ENCODE results near the gene NCKIPSD.

NCKIPSD gene

DNA sequence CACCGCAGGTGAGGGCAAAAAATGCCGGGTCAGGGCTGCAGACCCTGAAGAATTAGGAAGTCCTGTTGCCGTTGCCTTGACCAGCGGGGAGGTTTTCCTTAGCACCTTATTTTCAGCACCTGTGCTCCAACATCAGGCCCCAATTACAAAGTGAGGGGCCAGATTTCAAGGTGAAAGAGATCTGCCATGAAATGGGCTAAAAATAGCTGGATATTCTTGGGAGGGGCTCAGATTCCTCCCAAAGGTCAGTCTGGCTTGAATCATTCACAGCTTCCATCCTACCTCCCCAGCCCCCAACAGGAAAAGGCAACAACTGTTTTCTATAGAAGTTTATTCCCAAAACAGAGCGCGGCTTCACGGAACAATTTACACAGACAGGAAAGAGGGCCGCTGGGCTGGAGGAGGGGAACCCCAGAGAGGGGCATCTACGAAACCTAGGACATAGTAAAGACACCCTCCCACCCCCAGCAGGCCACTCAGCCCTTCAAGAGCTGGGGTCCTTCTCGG, 49.5 kb downstream of the NCKIPSD start:
- H3K4me1 ChIP-seq (ENCODE audit: control insufficient read depth, insufficient read depth, low read length) = no peaks in the 10 kb centered on the region

GRCh38 chr3:48635222-48636021, 50.3 kb downstream of the NCKIPSD start, which contains the start of gene SLC26A6:
SLC26A6 (minus strand) TSS chr3:48635461; CDS start chr3:48635393, 68 bp downstream.
- peak within 1 kb of the TSS; percentile 75 for H3K4me3 ChIP-seq (ENCODE audit: low read depth, low read length)
- H3K9me3 ChIP-seq (ENCODE audit: control insufficient read depth, insufficient read depth, low read depth, low read length) = no peaks in the 10 kb centered on the region
- no peaks in the 10 kb centered on the region for H3K4me1 ChIP-seq (ENCODE audit: control insufficient read depth, insufficient read depth, low read length)
- H3K36me3 ChIP-seq (ENCODE audit: control insufficient read depth in 2 of 2, insufficient read depth in 1 of 2, low read length in 2 of 2) = peaks cover 0 to 35% of the 10 kb centered on the region in 2 experiments; a peak in 1 of 3 replicates
- ChIA-PET POLR2A (interaction anchor here (0.6 to 2.5 kb wide), 13 partner anchors 11 to 305 kb away, joined by 3 to 13 read pairs (median 4); partner anchors contain the start of genes CELSR3, PFKFB4, TMEM89 and UQCRC1), CTCF (interaction anchor here (0.5 to 2.7 kb wide), 27 partner anchors 9 to 915 kb away, joined by 3 to 14 read pairs (median 3); partner anchors contain the start of genes CCDC51, CELSR3 and UQCRC1)
- H3K27ac ChIP-seq (ENCODE audit: extremely low read depth, low read depth, low read length) = peak within 1 kb of the TSS; percentile 55; the same call in 1 of the 2 replicates
- TF ChIP-seq ZNF747 (tag by site-specific recombination; IDR thresholded peaks at IDR 0.05) = no peak
- 0 out of 2 replicates have a peak, but pooled peaks have one; percentile 12 for TF ChIP-seq ZNF391 (tag by site-specific recombination; IDR thresholded peaks at IDR 0.05; ENCODE audit: borderline replicate concordance, low read depth)
- no peak for TF ChIP-seq ZNF24 (tag by site-specific recombination; IDR thresholded peaks at IDR 0.05)
- peak; percentile 61 for TF ChIP-seq KLF10 (tag by site-specific recombination; IDR thresholded peaks at IDR 0.05)
- no peak for TF ChIP-seq ZNF248 (tag by site-specific recombination; IDR thresholded peaks at IDR 0.05)
- peak; percentile 21; the same call in 1 of the 2 replicates for TF ChIP-seq SP7 (tag by site-specific recombination; IDR thresholded peaks at IDR 0.05)
- TF ChIP-seq ZNF704 (tag by site-specific recombination; IDR thresholded peaks at IDR 0.05) = no peak
- TF ChIP-seq, protein P1, sequence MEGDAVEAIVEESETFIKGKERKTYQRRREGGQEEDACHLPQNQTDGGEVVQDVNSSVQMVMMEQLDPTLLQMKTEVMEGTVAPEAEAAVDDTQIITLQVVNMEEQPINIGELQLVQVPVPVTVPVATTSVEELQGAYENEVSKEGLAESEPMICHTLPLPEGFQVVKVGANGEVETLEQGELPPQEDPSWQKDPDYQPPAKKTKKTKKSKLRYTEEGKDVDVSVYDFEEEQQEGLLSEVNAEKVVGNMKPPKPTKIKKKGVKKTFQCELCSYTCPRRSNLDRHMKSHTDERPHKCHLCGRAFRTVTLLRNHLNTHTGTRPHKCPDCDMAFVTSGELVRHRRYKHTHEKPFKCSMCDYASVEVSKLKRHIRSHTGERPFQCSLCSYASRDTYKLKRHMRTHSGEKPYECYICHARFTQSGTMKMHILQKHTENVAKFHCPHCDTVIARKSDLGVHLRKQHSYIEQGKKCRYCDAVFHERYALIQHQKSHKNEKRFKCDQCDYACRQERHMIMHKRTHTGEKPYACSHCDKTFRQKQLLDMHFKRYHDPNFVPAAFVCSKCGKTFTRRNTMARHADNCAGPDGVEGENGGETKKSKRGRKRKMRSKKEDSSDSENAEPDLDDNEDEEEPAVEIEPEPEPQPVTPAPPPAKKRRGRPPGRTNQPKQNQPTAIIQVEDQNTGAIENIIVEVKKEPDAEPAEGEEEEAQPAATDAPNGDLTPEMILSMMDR (tag by site-specific recombination; IDR thresholded peaks at IDR 0.05) = no peak; the same call in 1 of the 2 replicates
- no peak for TF ChIP-seq ZNF664 (tag by site-specific recombination; IDR thresholded peaks at IDR 0.05)
- TF ChIP-seq ZNF549 (tag by site-specific recombination; IDR thresholded peaks at IDR 0.05) = no peak
- no peak for TF ChIP-seq ZNF513 (tag by site-specific recombination; IDR thresholded peaks at IDR 0.05)
- no peak for TF ChIP-seq MZF1 (tag by site-specific recombination; IDR thresholded peaks at IDR 0.05; ENCODE audit: borderline replicate concordance)

More for the DNA sequence above, 49.5 kb downstream of the NCKIPSD start:
- POLR2A ChIA-PET = interaction anchor here (1.0 to 2.5 kb wide), 10 partner anchors 11 to 80 kb away, joined by 3 to 13 read pairs (median 4); partner anchors contain the start of genes CELSR3, PFKFB4 and UQCRC1
- Histone ChIP-seq H3K4me3 (ENCODE audit: low read depth, low read length) (no peak overlapping the region; the same call in 1 of the 2 replicates), H3K9me3 (ENCODE audit: control insufficient read depth, insufficient read depth, low read depth, low read length) (no peaks in the 10 kb centered on the region), H3K36me3 (ENCODE audit: control insufficient read depth in 2 of 2, insufficient read depth in 1 of 2, low read length in 2 of 2) (peaks cover 0 to 28% of the 10 kb centered on the region in 2 experiments; a peak in 1 of 3 replicates), H3K27ac (ENCODE audit: extremely low read depth, low read depth, low read length) (no peak overlapping the region)
- CTCF ChIA-PET = interaction anchor here (0.6 to 2.7 kb wide), 21 partner anchors 8 to 442 kb away, joined by 3 to 14 read pairs (median 3); partner anchors contain the start of genes CCDC51, CELSR3 and UQCRC1
- TF ChIP-seq ZNF302 (tag by site-specific recombination; IDR thresholded peaks at IDR 0.05; ENCODE audit: low read depth) (no peak), OSR2 (tag by site-specific recombination; IDR thresholded peaks at IDR 0.05) (no peak), ZNF596 (tag by site-specific recombination; IDR thresholded peaks at IDR 0.05) (no peak), GFI1B (tag by site-specific recombination; IDR thresholded peaks at IDR 0.05) (no peak), ZNF37A (tag by site-specific recombination; IDR thresholded peaks at IDR 0.05) (no peak), ZNF701 (tag by site-specific recombination; IDR thresholded peaks at IDR 0.05) (no peak), ZNF2 (tag by site-specific recombination; IDR thresholded peaks at IDR 0.05) (no peak), ZNF692 (tag by site-specific recombination; IDR thresholded peaks at IDR 0.05) (no peak), ZNF600 (tag by site-specific recombination; IDR thresholded peaks at IDR 0.05) (no peak), ZNF529 (tag by site-specific recombination; IDR thresholded peaks at IDR 0.05; ENCODE audit: insufficient replicate concordance) (no peak)
- TF ChIP-seq, protein P2, sequence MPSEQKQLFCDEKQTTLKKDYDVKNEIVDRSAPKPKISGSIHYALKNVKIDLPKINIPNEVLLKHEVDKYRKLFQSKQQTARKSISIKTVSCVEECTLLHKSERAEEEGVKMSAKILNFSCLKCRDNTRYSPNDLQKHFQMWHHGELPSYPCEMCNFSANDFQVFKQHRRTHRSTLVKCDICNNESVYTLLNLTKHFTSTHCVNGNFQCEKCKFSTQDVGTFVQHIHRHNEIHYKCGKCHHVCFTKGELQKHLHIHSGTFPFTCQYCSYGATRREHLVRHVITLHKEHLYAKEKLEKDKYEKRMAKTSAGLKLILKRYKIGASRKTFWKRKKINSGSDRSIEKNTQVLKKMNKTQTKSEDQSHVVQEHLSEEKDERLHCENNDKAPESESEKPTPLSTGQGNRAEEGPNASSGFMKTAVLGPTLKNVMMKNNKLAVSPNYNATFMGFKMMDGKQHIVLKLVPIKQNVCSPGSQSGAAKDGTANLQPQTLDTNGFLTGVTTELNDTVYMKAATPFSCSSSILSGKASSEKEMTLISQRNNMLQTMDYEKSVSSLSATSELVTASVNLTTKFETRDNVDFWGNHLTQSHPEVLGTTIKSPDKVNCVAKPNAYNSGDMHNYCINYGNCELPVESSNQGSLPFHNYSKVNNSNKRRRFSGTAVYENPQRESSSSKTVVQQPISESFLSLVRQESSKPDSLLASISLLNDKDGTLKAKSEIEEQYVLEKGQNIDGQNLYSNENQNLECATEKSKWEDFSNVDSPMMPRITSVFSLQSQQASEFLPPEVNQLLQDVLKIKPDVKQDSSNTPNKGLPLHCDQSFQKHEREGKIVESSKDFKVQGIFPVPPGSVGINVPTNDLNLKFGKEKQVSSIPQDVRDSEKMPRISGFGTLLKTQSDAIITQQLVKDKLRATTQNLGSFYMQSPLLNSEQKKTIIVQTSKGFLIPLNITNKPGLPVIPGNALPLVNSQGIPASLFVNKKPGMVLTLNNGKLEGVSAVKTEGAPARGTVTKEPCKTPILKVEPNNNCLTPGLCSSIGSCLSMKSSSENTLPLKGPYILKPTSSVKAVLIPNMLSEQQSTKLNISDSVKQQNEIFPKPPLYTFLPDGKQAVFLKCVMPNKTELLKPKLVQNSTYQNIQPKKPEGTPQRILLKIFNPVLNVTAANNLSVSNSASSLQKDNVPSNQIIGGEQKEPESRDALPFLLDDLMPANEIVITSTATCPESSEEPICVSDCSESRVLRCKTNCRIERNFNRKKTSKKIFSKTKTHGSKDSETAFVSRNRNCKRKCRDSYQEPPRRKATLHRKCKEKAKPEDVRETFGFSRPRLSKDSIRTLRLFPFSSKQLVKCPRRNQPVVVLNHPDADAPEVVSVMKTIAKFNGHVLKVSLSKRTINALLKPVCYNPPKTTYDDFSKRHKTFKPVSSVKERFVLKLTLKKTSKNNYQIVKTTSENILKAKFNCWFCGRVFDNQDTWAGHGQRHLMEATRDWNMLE (tag by site-specific recombination; conservative IDR thresholded peaks at IDR 0.05; ENCODE audit: low read depth) = no peak

All from HEK293 (cell line).